ENCODE measurements around the gene SESN3. TPM values are rescaled to one million over a fixed set of nuclear protein-coding genes. Genes with fewer than 3 reads are reported as not detected.
A peak's percentile ranks its signal among the peaks of the same experiment; 100 is the strongest.

Gene SESN3
- total RNA-seq, 2 experiments from 2014 or later = 19.4 to 19.5 TPM

DNA sequence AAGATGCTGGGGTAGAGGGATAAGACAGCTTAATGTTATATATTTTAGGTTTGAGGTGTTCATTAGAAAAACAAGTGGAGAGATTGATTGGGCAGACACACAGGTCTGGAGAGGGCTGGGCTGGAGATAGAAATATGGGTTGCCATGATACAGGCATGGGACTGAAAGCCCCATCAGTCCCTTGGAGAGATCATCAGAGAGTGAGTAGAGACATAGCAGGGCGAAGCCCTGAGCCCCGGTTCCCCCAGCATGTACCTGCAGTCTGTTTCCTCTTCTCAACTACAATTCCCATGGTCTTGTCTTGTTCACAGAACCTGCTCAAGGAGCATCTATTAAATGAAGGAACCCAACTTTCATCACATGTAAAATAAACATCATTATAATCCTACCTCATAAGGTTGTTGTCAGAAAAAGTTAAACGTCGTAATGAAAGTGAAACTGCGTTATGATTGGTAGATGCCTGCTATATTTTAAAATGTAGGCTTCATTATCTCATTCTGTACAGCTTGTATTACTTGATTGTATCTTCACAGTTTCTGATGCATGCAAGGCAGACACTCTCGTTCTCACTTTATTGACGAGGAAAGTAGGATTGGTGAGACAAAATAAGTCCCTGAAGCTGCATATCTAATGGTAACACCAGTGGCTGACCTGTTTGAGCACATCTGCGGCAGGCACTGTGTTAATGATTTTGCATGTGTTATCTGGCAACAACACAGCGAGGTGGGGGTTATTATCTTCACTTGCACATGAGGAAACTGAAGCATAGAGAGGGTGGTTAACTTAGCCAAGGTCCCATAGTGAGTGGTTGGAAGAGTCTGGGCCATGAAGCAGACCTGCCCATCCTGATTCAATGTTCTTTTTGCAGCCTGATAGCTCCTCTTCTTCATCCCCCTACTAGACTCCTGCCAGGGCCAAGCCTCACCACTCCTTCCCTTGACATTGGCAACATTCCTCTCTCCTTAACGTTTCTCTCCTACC, 77.8 kb downstream of the SESN3 start:
- Mint-ChIP-seq H3K4me3 (peak overlapping the region; percentile 87), H3K36me3 (ENCODE audit: low read depth) (peaks cover 2% of the 10 kb centered on the region), H3K27me3 (no peaks in the 10 kb centered on the region), H3K9me3 (peaks cover 3% of the 10 kb centered on the region), H3K4me1 (ENCODE audit: low read depth) (peaks cover 38% of the 10 kb centered on the region), H3K27ac (peak overlapping the region; percentile 87)
- CTCF ChIA-PET = interaction anchor here (0.9 to 13.8 kb wide), 37 partner anchors 7 to 637 kb away, joined by 3 to 294 read pairs (median 6); partner anchors contain the start of genes CEP57, FAM76B, SESN3 and SRSF8
- ATAC-seq = no peak
- TF ChIP-seq, protein P1, sequence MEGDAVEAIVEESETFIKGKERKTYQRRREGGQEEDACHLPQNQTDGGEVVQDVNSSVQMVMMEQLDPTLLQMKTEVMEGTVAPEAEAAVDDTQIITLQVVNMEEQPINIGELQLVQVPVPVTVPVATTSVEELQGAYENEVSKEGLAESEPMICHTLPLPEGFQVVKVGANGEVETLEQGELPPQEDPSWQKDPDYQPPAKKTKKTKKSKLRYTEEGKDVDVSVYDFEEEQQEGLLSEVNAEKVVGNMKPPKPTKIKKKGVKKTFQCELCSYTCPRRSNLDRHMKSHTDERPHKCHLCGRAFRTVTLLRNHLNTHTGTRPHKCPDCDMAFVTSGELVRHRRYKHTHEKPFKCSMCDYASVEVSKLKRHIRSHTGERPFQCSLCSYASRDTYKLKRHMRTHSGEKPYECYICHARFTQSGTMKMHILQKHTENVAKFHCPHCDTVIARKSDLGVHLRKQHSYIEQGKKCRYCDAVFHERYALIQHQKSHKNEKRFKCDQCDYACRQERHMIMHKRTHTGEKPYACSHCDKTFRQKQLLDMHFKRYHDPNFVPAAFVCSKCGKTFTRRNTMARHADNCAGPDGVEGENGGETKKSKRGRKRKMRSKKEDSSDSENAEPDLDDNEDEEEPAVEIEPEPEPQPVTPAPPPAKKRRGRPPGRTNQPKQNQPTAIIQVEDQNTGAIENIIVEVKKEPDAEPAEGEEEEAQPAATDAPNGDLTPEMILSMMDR (IDR thresholded peaks at IDR 0.05) = no peak
- DNase-seq = peak; percentile 27
- intact Hi-C loops (cut with micrococcal nuclease) = loop anchor here (1.0 to 5.0 kb wide), 2 partner anchors 79 to 611 kb away; partner anchors contain the start of gene SESN3
- POLR2A ChIA-PET = interaction anchor here (0.7 to 2.2 kb wide), 7 partner anchors 85 to 637 kb away, joined by 3 to 8 read pairs (median 4); partner anchors contain the start of genes CEP57 and FAM76B

DNA sequence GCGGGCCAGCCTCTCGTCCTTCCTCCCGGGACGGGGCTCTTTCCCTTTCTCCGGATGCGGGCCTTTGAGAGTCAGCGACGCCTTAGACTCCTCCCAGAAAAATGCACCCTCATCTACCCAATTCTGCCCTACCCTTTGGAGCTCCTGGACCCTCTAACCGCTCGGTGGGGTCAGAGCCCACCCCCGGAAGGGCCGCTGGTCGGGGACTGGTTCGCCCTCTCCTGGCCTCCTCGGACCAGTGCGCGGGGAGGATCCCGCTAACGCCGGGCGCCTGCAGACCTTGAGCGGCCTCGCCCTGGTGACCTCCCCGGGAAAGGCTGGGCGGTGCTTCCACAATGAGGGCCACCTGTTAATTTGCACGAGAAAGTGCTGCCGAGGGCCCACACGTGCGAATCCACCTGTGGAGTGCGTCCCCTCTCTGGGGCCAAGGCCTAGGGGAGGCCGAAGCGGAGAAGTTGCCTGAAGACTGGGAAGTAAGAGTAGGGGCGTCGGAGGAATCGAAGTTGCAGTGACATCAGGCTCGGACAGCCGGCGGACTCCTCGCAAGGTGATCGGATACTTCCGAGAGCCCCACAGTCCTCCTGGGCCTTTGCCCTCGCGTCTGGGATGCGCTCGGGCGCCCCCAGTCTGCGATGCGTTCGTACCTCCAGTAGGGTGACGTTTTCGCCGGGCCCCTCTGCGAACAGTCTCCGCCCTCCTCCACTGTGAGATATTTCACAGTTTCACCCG, 79.9 kb downstream of the SESN3 start:
- H3K27ac Mint-ChIP-seq = peak overlapping the region; percentile 85
- peaks cover 34% of the 10 kb centered on the region for H3K4me1 Mint-ChIP-seq (ENCODE audit: low read depth)
- peak; percentile 95 for ATAC-seq
- peaks cover 5% of the 10 kb centered on the region for H3K27me3 Mint-ChIP-seq
- POLR2A ChIA-PET = interaction anchor here (0.6 to 2.4 kb wide), 12 partner anchors 11 to 638 kb away, joined by 3 to 12 read pairs (median 3); partner anchors contain the start of genes ENDOD1 and SRSF8
- H3K36me3 Mint-ChIP-seq (ENCODE audit: low read depth) = no peaks in the 10 kb centered on the region
- DNase-seq = peak; percentile 96
- CTCF ChIA-PET = interaction anchor here (0.7 to 13.8 kb wide), 37 partner anchors 8 to 639 kb away, joined by 3 to 294 read pairs (median 5); partner anchors contain the start of genes CEP57, ENDOD1, FAM76B and SESN3
- TF ChIP-seq, protein P1 (IDR thresholded peaks at IDR 0.05) = no peak
- H3K9me3 Mint-ChIP-seq = no peaks in the 10 kb centered on the region
- H3K4me3 Mint-ChIP-seq = peak overlapping the region; percentile 87
- intact Hi-C loops (cut with micrococcal nuclease) = loop anchor here (1.0 to 5.0 kb wide), 3 partner anchors 81 to 554 kb away; partner anchors contain the start of gene SESN3

DNA sequence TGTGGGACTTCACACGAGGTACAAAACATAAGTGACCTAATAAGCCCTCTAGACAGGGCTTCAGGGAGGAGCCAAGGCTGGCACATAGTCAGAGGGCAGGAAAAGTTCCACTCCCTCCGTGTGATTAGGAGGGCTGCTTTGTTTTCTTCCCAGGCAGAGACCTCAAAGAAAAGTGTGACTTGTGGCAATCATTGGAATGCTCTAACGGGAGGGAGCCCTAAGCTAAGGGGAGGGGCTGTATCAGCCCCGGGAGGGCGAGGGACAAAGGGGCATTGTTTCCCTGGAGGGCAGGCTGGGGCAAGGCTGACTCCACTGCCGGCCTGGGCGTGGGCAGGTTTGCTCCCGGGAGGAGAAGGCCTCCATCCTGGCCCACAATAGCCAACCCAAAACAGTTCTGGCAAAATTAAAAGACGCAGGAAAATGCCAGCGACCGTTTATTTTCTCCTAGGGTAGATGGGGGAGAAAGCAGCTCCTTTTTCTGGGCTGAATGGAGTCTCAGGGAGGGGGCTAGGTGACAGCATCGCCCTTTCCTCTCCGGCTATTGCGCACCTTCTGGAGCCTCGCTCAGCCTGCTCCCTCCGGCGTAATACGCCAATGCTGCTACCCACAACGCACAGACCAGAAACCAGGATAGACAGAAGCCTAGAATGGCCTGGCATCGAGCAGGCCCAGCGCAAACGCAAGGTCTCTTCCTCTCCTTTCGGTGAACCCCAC, 81.2 kb downstream of the SESN3 start:
- intact Hi-C loops (cut with micrococcal nuclease) = loop anchor here (2.0 to 5.0 kb wide), 2 partner anchors 81 to 82 kb away; partner anchors contain the start of gene SESN3
- no peak for ATAC-seq
- ChIA-PET POLR2A (interaction anchor here (0.8 to 2.4 kb wide), 9 partner anchors 10 to 639 kb away, joined by 3 to 12 read pairs (median 4); partner anchors contain the start of genes ENDOD1 and SRSF8), CTCF (interaction anchor here (0.9 to 13.8 kb wide), 11 partner anchors 9 to 624 kb away, joined by 3 to 294 read pairs (median 4); partner anchors contain the start of gene SRSF8)
- TF ChIP-seq, protein P1 (IDR thresholded peaks at IDR 0.05) = no peak
- Mint-ChIP-seq H3K27ac (peak overlapping the region; percentile 85), H3K36me3 (ENCODE audit: low read depth) (no peaks in the 10 kb centered on the region), H3K9me3 (no peaks in the 10 kb centered on the region), H3K4me1 (ENCODE audit: low read depth) (peaks cover 34% of the 10 kb centered on the region), H3K4me3 (peak overlapping the region; percentile 87), H3K27me3 (peaks cover 12% of the 10 kb centered on the region)
- DNase-seq = no peak

DNA sequence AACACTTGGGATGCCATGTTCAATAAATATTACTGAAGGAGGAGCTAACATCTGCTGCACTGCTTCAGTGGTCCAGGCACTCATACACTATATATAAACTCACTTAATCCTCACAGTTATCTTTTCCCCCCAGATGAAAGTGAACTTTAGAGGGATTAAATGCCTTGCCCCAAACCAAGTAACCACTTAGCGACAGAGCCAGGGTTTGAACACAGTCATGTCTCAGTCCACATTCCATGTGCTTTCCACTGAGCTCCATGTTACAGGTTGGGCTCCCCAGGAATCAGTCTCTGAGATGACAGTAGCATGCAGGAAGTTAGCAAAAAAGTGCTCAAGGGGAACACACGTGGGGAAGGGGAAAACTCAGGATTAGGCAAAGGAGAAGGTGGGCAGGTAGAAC, 82.1 kb downstream of the SESN3 start:
- ATAC-seq = no peak

More for the DNA sequence above, 82.1 kb downstream of the SESN3 start:
- H3K27ac Mint-ChIP-seq = no peak overlapping the region
- no peaks in the 10 kb centered on the region for H3K36me3 Mint-ChIP-seq (ENCODE audit: low read depth)
- no peaks in the 10 kb centered on the region for H3K9me3 Mint-ChIP-seq
- peaks cover 16% of the 10 kb centered on the region for H3K27me3 Mint-ChIP-seq
- H3K4me3 Mint-ChIP-seq = no peak overlapping the region
- DNase-seq = no peak
- peaks cover 32% of the 10 kb centered on the region for H3K4me1 Mint-ChIP-seq (ENCODE audit: low read depth)
- intact Hi-C loops (cut with micrococcal nuclease) = no loop called here
- TF ChIP-seq, protein P1 (IDR thresholded peaks at IDR 0.05) = no peak
- POLR2A ChIA-PET = interaction anchor here (1.0 to 1.6 kb wide), 2 partner anchors 58 to 81 kb away, joined by 3 to 8 read pairs; no protein-coding TSS in a partner anchor
- CTCF ChIA-PET = interaction anchor here (1.3 to 13.8 kb wide), 6 partner anchors 12 to 614 kb away, joined by 3 to 185 read pairs (median 8); partner anchors contain the start of genes SESN3 and SRSF8
